Fibroblast of lung (primary cell): ENCODE measurements around the gene LCA5.

Experiments
- EZH2 ChIP-seq: IDR thresholded peaks from 2 replicates; pipeline ENCODE4 v1.5.1; 2012; ENCODE audit warnings: low read length, control low read depth, mild to moderate bottlenecking; ENCODE audit errors: missing control alignments
- TF ChIP-seq, protein P1 (sequence below), 2 donors: IDR thresholded peaks in 1 of 2; conservative IDR thresholded peaks in 1 of 2; 1 replicate in 1 of 2; 2 replicates in 1 of 2; pipeline ENCODE4 v1.5.1; 2011 to 2012; ENCODE audit warnings: low read length in 2 of 2, control low read depth in 1 of 2, inconsistent platforms in 1 of 2, low read depth in 1 of 2, mild to moderate bottlenecking in 1 of 2

DNA sequence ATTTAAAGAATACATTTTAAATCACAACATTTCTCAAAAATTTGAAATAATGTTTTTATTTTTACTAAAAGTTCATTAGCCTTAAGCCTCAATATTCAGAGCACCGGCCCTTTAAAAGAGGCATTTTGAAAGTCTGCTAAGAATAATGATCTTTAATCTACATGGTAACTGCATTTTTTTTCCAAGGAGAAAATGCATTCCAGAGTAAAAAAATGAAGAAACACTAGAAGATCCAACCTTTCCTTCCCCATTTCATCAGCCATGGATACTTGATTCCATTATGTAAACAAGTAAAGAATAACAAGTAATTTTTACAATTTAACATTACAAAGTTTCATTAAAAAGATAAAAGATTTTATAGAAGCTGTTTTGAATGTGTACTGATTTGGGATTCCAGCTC is 21.8 kb downstream of the LCA5 start:
- TF ChIP-seq, protein P1, sequence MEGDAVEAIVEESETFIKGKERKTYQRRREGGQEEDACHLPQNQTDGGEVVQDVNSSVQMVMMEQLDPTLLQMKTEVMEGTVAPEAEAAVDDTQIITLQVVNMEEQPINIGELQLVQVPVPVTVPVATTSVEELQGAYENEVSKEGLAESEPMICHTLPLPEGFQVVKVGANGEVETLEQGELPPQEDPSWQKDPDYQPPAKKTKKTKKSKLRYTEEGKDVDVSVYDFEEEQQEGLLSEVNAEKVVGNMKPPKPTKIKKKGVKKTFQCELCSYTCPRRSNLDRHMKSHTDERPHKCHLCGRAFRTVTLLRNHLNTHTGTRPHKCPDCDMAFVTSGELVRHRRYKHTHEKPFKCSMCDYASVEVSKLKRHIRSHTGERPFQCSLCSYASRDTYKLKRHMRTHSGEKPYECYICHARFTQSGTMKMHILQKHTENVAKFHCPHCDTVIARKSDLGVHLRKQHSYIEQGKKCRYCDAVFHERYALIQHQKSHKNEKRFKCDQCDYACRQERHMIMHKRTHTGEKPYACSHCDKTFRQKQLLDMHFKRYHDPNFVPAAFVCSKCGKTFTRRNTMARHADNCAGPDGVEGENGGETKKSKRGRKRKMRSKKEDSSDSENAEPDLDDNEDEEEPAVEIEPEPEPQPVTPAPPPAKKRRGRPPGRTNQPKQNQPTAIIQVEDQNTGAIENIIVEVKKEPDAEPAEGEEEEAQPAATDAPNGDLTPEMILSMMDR (conservative IDR thresholded peaks at IDR 0.05 in 1 of 2, IDR thresholded peaks at IDR 0.05 in 1 of 2; ENCODE audit: low read depth in 1 of 2, low read length in 2 of 2): no peak
- TF ChIP-seq EZH2: no peak
